Karpas-422 (cell line): ENCODE data around the gene PUM2. TPM values are rescaled to one million over a fixed set of nuclear protein-coding genes. Genes with fewer than 3 reads are reported as not detected.
A peak's percentile ranks its signal among the peaks of the same experiment; 100 is the strongest.

Experiments used
- DNase-seq: peaks from one replicate; pipeline ENCODE4 v3.0.0-alpha.2; 2015
- H2AFZ ChIP-seq: fragments of 200-600 bp; sonication (generic); 2 replicates; pipeline ENCODE4 v1.6.1; 2014; ENCODE audit warnings: antibody characterized with exemption, low read length, mixed read lengths
- H3K27ac ChIP-seq: fragments of 200-600 bp; sonication (generic); 2 replicates; pipeline ENCODE4 v1.5.1; 2014; ENCODE audit warnings: mild to moderate bottlenecking, low read length, moderate library complexity
- H3K27me3 ChIP-seq: fragments of 200-600 bp; sonication (generic); 2 replicates; pipeline ENCODE4 v1.6.1; 2014; ENCODE audit warnings: low read length, mixed read lengths
- H3K36me3 ChIP-seq: fragments of 200-600 bp; sonication (generic); 2 replicates; pipeline ENCODE4 v1.6.1; 2014; ENCODE audit warnings: low read length, mixed read lengths; ENCODE audit not compliant: insufficient read depth
- H3K4me1 ChIP-seq: fragments of 200-600 bp; sonication (generic); 2 replicates; pipeline ENCODE4 v1.6.1; 2014; ENCODE audit warnings: mild to moderate bottlenecking, low read length, mixed read lengths
- H3K4me2 ChIP-seq: fragments of 200-600 bp; sonication (generic); 2 replicates; pipeline ENCODE4 v1.6.1; 2014; ENCODE audit warnings: low read length, low read depth, mild to moderate bottlenecking; ENCODE audit not compliant: poor library complexity, severe bottlenecking
- H3K4me3 ChIP-seq: fragments of 200-600 bp; sonication (generic); 2 replicates; pipeline ENCODE4 v1.5.1; 2014; ENCODE audit warnings: mild to moderate bottlenecking, antibody characterized with exemption, low read length, mixed read lengths
- H3K79me2 ChIP-seq: fragments of 200-600 bp; sonication (generic); 2 replicates; pipeline ENCODE4 v1.6.1; 2014; ENCODE audit warnings: mild to moderate bottlenecking, low read length, mixed read lengths
- H3K9ac ChIP-seq: fragments of 200-600 bp; sonication (generic); 2 replicates; pipeline ENCODE4 v1.6.0; 2014; ENCODE audit warnings: low read length
- H3K9me2 ChIP-seq: fragments of 200-600 bp; sonication (generic), shearing (Covaris generic); replicated peaks from 2 replicates; pipeline ENCODE4 v1.6.0; 2014; ENCODE audit warnings: mild to moderate bottlenecking, low read length, moderate library complexity; ENCODE audit not compliant: insufficient read depth
- H3K9me3 ChIP-seq: fragments of 300-700, 200-600 bp; sonication (generic); 2 replicates; pipeline ENCODE4 v1.6.1; 2014; ENCODE audit warnings: low read length, mixed read lengths
- H4K20me1 ChIP-seq: fragments of 200-600 bp; sonication (generic); 2 replicates; pipeline ENCODE4 v1.6.1; 2014; ENCODE audit warnings: mild to moderate bottlenecking, antibody characterized with exemption, low read length, low read depth; ENCODE audit not compliant: insufficient read depth
- total RNA-seq: library from RNA; depleted of rRNA; stranded (reverse); fragments of >200 nt; shearing (Covaris generic); gene quantifications from 2 replicates; pipeline ENCODE4 v1.2.3, GENCODE V29; 2014; ENCODE audit warnings: low replicate concordance

Gene PUM2
- total RNA-seq, 1 experiment from 2014 or later: 80.3 TPM

- H3K27ac ChIP-seq: peak overlapping the region; percentile 92
- H3K27me3 ChIP-seq: no peaks in the 10 kb centered on the region
- peak overlapping the region; percentile 71 for H3K4me2 ChIP-seq
- peaks cover 59% of the 10 kb centered on the region for H3K36me3 ChIP-seq
- peaks cover 99% of the 10 kb centered on the region for H3K79me2 ChIP-seq
- no peaks in the 10 kb centered on the region for H3K9me2 ChIP-seq
- no peak overlapping the region for H2AFZ ChIP-seq
- H3K4me1 ChIP-seq: peaks cover 94% of the 10 kb centered on the region
- no peak overlapping the region for H3K9ac ChIP-seq
- peaks cover 4% of the 10 kb centered on the region; the same call in 1 of the 2 replicates for H4K20me1 ChIP-seq
- DNase-seq: no peak
- no peaks in the 10 kb centered on the region for H3K9me3 ChIP-seq
- H3K4me3 ChIP-seq: no peak overlapping the region
Observed at GRCh38 chr2:20322527-20323300, 27.9 kb downstream of the PUM2 start.

GRCh38 chr2:20317690-20318089 lies 33.0 kb downstream of the PUM2 start:
- H3K27ac ChIP-seq: peak overlapping the region; percentile 92; the same call in 1 of the 2 replicates
- no peaks in the 10 kb centered on the region for H3K9me2 ChIP-seq
- H4K20me1 ChIP-seq: no peaks in the 10 kb centered on the region
- peaks cover 59% of the 10 kb centered on the region for H3K36me3 ChIP-seq
- H2AFZ ChIP-seq: no peak overlapping the region
- peaks cover 60% of the 10 kb centered on the region for H3K4me1 ChIP-seq
- no peaks in the 10 kb centered on the region for H3K27me3 ChIP-seq
- no peaks in the 10 kb centered on the region for H3K9me3 ChIP-seq
- peaks cover 91% of the 10 kb centered on the region for H3K79me2 ChIP-seq
- DNase-seq: no peak
- H3K9ac ChIP-seq: no peak overlapping the region
- no peak overlapping the region for H3K4me2 ChIP-seq
- no peak overlapping the region for H3K4me3 ChIP-seq

DNA sequence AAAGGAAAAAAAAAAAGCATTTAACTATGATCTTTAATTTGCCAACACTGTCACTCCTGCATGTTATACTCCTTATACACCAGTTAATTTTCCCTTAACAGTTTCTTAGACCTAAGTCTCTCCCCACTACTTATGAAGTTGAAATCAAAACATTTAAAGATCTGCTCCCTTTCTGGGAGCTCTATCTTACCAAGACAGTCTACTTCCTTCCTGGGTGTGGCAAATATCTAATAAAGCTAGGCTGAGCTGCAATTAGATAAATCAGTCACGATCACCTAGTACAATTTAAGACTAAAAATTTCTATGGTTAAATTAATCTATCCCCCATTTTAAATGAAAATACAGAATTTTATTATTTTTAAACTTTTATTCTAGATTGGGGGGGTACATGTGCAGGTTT lies 33.4 kb downstream of the PUM2 start:
- peaks cover 55% of the 10 kb centered on the region for H3K4me1 ChIP-seq
- no peaks in the 10 kb centered on the region for H3K9me3 ChIP-seq
- peak overlapping the region; percentile 41; the same call in 1 of the 2 replicates for H3K27ac ChIP-seq
- no peaks in the 10 kb centered on the region for H3K27me3 ChIP-seq
- no peaks in the 10 kb centered on the region for H4K20me1 ChIP-seq
- no peak overlapping the region for H3K4me2 ChIP-seq
- peaks cover 88% of the 10 kb centered on the region for H3K79me2 ChIP-seq
- no peak for DNase-seq
- peaks cover 56% of the 10 kb centered on the region for H3K36me3 ChIP-seq
- no peak overlapping the region for H3K4me3 ChIP-seq
- no peak overlapping the region for H2AFZ ChIP-seq
- no peaks in the 10 kb centered on the region for H3K9me2 ChIP-seq
- no peak overlapping the region for H3K9ac ChIP-seq

DNA sequence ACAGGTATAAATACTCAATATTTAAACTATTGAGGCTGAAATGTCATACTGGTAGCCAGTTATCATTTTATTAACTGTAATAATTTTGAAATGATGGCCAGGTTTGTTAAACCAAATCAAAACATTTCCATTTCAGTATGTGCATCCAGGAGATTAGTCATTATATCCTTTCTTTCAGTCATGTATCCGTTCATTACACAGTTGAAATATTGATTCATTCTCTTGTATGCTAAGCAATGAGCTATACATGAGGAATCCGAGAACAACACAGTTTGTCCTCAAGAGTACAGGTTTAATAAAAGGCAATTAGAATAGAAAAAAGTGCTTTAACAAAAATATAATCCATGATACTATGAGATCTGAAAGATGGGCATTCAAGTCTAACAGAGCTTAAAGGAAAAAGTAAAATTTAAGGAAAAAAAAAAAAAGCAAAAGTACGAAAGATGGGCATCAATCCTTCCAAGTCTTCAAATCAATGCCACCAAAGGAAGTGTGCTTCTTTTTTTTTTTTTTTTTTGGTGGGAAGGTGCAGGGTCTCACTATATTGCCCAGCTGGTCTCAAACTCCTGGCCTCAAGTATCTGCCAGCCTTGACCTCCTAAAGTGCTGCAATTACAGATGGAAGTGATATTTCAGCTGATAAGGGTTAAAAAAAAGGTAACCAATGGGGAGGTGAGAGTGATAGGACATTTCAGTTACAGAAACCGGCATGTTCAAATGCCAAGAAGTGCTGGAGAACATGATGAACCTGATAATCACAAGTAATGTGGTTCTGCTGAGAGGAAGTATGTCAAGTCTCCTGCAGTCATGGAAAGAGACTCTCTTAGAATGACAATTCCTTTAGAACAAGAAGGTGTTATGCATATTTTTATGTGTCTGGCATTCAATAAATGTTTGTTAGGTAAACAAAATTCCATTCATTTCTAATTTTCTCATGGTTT lies 35.8 kb downstream of the PUM2 start:
- no peak overlapping the region for H2AFZ ChIP-seq
- no peaks in the 10 kb centered on the region for H4K20me1 ChIP-seq
- H3K36me3 ChIP-seq: peaks cover 75% of the 10 kb centered on the region

DNA sequence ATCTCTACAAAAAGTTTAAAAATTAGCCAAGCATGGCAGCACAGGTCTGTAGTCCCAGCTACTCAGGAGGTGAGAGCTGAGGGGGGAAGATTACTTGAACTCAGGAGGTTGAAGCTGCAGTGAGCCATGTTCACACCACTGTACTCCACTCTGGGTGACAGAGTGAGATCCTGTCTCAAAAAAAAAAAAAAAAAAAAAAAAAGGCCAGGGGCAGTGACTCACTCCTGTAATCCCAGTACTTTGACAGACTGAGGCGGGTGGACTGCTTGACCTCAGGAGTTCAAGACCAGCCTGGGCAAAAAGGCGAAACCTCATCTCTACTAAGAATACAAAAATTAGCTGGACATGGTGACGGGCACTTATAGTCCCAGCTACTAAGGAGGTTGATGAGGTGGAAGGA lies 37.0 kb downstream of the PUM2 start:
- no peak overlapping the region for H2AFZ ChIP-seq
- H3K9me3 ChIP-seq: no peaks in the 10 kb centered on the region
- peaks cover 21% of the 10 kb centered on the region for H3K4me1 ChIP-seq
- no peaks in the 10 kb centered on the region for H4K20me1 ChIP-seq
- H3K9ac ChIP-seq: no peak overlapping the region
- no peaks in the 10 kb centered on the region for H3K9me2 ChIP-seq
- H3K79me2 ChIP-seq: peaks cover 88% of the 10 kb centered on the region
- no peak overlapping the region for H3K4me2 ChIP-seq
- H3K27ac ChIP-seq: no peak overlapping the region
- H3K36me3 ChIP-seq: peaks cover 75% of the 10 kb centered on the region
- no peak for DNase-seq
- no peaks in the 10 kb centered on the region for H3K27me3 ChIP-seq
- no peak overlapping the region for H3K4me3 ChIP-seq

More for the DNA sequence above, 35.8 kb downstream of the PUM2 start:
- Histone ChIP-seq H3K9ac (no peak overlapping the region), H3K27me3 (no peaks in the 10 kb centered on the region), H3K4me2 (no peak overlapping the region), H3K4me3 (no peak overlapping the region), H3K4me1 (peaks cover 31% of the 10 kb centered on the region), H3K79me2 (peaks cover 88% of the 10 kb centered on the region), H3K9me3 (no peaks in the 10 kb centered on the region), H3K9me2 (no peaks in the 10 kb centered on the region), H3K27ac (no peak overlapping the region)
- DNase-seq: no peak

DNA sequence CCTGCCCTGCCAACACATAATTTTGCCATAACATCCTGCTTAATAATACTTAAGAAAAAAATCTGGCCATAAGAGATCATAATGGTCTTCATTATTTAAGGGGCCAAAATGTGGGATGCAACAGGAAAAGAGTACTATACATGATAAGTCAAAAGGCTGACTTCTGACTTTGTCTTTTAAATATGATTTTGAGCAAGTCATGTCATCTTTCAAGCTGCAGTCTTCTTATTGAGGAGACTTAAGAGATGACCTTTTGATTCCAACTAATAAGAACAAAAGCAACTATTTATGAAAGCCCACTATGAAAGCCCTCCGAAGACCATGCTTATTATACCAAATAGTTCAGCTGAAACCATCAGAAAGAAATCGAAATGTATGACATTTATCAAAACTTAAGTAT lies 41.6 kb downstream of the PUM2 start:
- Histone ChIP-seq H3K79me2 (peaks cover 88% of the 10 kb centered on the region), H3K9me2 (no peaks in the 10 kb centered on the region), H3K4me1 (peaks cover 4% of the 10 kb centered on the region; the same call in 1 of the 2 replicates), H3K9ac (no peak overlapping the region), H4K20me1 (peaks cover 4% of the 10 kb centered on the region; the same call in 1 of the 2 replicates), H3K27ac (no peak overlapping the region), H3K4me2 (no peak overlapping the region), H3K36me3 (peaks cover 73% of the 10 kb centered on the region), H2AFZ (no peak overlapping the region), H3K4me3 (no peak overlapping the region), H3K27me3 (no peaks in the 10 kb centered on the region), H3K9me3 (no peaks in the 10 kb centered on the region)
- DNase-seq: no peak

DNA sequence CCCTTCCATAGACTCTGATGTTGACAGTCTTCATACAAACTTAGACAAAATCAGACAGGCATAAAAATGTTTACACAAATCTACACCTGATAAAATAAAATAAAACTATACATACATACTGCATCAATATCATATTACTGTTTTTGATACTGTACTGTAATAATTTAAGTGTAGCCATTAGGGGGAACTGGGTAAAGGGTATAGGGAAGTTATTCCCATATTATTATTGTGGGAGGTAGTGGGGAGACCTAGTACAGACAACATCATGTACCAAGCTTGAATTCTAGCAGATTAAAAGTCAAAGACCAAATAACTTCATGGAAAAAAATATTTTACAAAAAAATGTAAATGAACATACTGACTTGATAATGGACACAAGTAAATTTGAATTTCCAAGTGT lies 43.3 kb downstream of the PUM2 start:
- Histone ChIP-seq H4K20me1 (peaks cover 4% of the 10 kb centered on the region; the same call in 1 of the 2 replicates), H3K4me2 (no peak overlapping the region), H3K4me1 (no peaks in the 10 kb centered on the region), H3K27me3 (no peaks in the 10 kb centered on the region), H3K79me2 (peaks cover 95% of the 10 kb centered on the region), H3K4me3 (no peak overlapping the region), H3K27ac (no peak overlapping the region), H3K36me3 (peaks cover 73% of the 10 kb centered on the region), H3K9ac (no peak overlapping the region), H3K9me2 (no peaks in the 10 kb centered on the region), H2AFZ (no peak overlapping the region), H3K9me3 (no peaks in the 10 kb centered on the region)
- no peak for DNase-seq

GRCh38 chr2:20304411-20304810 lies 46.2 kb downstream of the PUM2 start:
- peaks cover 45% of the 10 kb centered on the region for H3K36me3 ChIP-seq
- H3K9me3 ChIP-seq: no peaks in the 10 kb centered on the region
- H2AFZ ChIP-seq: no peak overlapping the region
- H4K20me1 ChIP-seq: peaks cover 4% of the 10 kb centered on the region; the same call in 1 of the 2 replicates
- H3K4me1 ChIP-seq: no peaks in the 10 kb centered on the region
- H3K79me2 ChIP-seq: peaks cover 91% of the 10 kb centered on the region
- no peak overlapping the region for H3K9ac ChIP-seq
- H3K27me3 ChIP-seq: no peaks in the 10 kb centered on the region
- DNase-seq: no peak
- H3K4me3 ChIP-seq: no peak overlapping the region
- peak overlapping the region; percentile 16; the same call in 1 of the 2 replicates for H3K27ac ChIP-seq
- H3K9me2 ChIP-seq: no peaks in the 10 kb centered on the region
- H3K4me2 ChIP-seq: no peak overlapping the region
